Measurements from ENCODE around the gene ARHGAP31.
"Not testable (repeated sequence)": the region's sequence is repeated elsewhere in the genome, so short reads cannot be mapped to it uniquely, and the experiment has no call there.

ARHGAP31 gene

GRCh38 chr3:119362940-119363725 lies 69.0 kb downstream of the ARHGAP31 start:
- no peak for DNase-seq (ENCODE audit: low read depth)
- no peak overlapping the region for H3K4me3 ChIP-seq (ENCODE audit: low read depth, low read length)
- TF ChIP-seq CTCF (IDR thresholded peaks at IDR 0.05; ENCODE audit: low read depth, low read length), result no peak

GRCh38 chr3:119364401-119364800 lies 70.2 kb downstream of the ARHGAP31 start:
- no peak for TF ChIP-seq CTCF (IDR thresholded peaks at IDR 0.05; ENCODE audit: low read depth, low read length)
- TF ChIP-seq MAX (IDR thresholded peaks at IDR 0.05; ENCODE audit: low read depth, low read length), result no peak
- no peak for TF ChIP-seq MYC (IDR thresholded peaks at IDR 0.05; ENCODE audit: low read depth, low read length)
- TF ChIP-seq POLR2A (IDR thresholded peaks at IDR 0.05; ENCODE audit: extremely low read depth, insufficient read length), result no peak
- no peak overlapping the region for H3K4me3 ChIP-seq (ENCODE audit: low read depth, low read length)
- DNase-seq (ENCODE audit: low read depth), result no peak

- no peak for DNase-seq (ENCODE audit: low read depth)
- TF ChIP-seq CTCF (IDR thresholded peaks at IDR 0.05; ENCODE audit: low read depth, low read length) (no peak), POLR2A (IDR thresholded peaks at IDR 0.05; ENCODE audit: extremely low read depth, insufficient read length) (no peak), MYC (IDR thresholded peaks at IDR 0.05; ENCODE audit: low read depth, low read length) (no peak), MAX (IDR thresholded peaks at IDR 0.05; ENCODE audit: low read depth, low read length) (no peak)
- H3K4me3 ChIP-seq (ENCODE audit: low read depth, low read length), result no peak overlapping the region
These were observed 71.2 kb downstream of the ARHGAP31 start for GRCh38 chr3:119365418-119365817.

- TF ChIP-seq CTCF (IDR thresholded peaks at IDR 0.05; ENCODE audit: low read depth, low read length) (no peak), MYC (IDR thresholded peaks at IDR 0.05; ENCODE audit: low read depth, low read length) (no peak), MAX (IDR thresholded peaks at IDR 0.05; ENCODE audit: low read depth, low read length) (no peak), POLR2A (IDR thresholded peaks at IDR 0.05; ENCODE audit: extremely low read depth, insufficient read length) (no peak)
- H3K4me3 ChIP-seq (ENCODE audit: low read depth, low read length), result no peak overlapping the region
- DNase-seq (ENCODE audit: low read depth), result no peak
These were observed 72.8 kb downstream of the ARHGAP31 start for GRCh38 chr3:119367000-119367399.

- TF ChIP-seq MAX (IDR thresholded peaks at IDR 0.05; ENCODE audit: low read depth, low read length), result no peak
- no peak for TF ChIP-seq POLR2A (IDR thresholded peaks at IDR 0.05; ENCODE audit: extremely low read depth, insufficient read length)
- TF ChIP-seq MYC (IDR thresholded peaks at IDR 0.05; ENCODE audit: low read depth, low read length), result no peak
- no peak for TF ChIP-seq CTCF (IDR thresholded peaks at IDR 0.05; ENCODE audit: low read depth, low read length)
- no peak for DNase-seq (ENCODE audit: low read depth)
These were observed 74.1 kb downstream of the ARHGAP31 start for GRCh38 chr3:119368298-119368697.

GRCh38 chr3:119371786-119372185 lies 77.6 kb downstream of the ARHGAP31 start:
- not testable (repeated sequence) for H3K4me3 ChIP-seq (ENCODE audit: low read depth, low read length); DNase-seq (ENCODE audit: low read depth)

More at GRCh38 chr3:119368298-119368697, 74.1 kb downstream of the ARHGAP31 start:
- no peak overlapping the region for H3K4me3 ChIP-seq (ENCODE audit: low read depth, low read length)
